ENCODE measurements around the gene CELF2. TPM values are rescaled to one million over a fixed set of nuclear protein-coding genes. Genes with fewer than 3 reads are reported as not detected.

CELF2 gene
- total RNA-seq, 4 donors from 2014 or later, result 106 to 127 (median 120) TPM

DNA sequence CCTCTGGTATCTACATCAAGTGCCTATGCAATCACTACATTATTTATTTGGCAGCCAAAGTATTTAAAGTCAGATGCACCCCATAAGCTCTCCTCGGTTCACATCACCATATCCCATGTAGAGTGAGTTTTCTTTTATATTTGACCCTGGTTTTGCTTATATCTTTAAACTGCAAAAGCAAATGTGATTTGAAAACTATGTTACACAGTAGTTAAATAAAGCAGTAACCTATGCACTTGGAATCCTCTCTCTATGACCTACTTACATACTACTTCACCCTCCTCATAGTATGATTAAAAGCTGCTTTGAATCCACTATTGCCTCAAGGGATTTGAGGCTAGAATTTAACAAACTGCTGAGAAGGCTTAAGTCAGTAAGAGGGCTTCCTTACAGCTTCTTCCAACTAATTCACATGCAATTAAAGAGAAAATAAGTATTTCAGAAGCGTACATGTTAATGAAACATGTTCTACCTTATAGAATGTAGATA lies 2.2 kb upstream of the CELF2 start:
- Histone ChIP-seq H3K27me3 (no peaks in the 10 kb centered on the region), H3K4me1 (peaks cover 0 to 62% (median 10%) of the 10 kb centered on the region in 4 donors)
- 48 to 49% methylated on average over 2 of the region's 2 CpGs for WGBS, 2 donors

DNA sequence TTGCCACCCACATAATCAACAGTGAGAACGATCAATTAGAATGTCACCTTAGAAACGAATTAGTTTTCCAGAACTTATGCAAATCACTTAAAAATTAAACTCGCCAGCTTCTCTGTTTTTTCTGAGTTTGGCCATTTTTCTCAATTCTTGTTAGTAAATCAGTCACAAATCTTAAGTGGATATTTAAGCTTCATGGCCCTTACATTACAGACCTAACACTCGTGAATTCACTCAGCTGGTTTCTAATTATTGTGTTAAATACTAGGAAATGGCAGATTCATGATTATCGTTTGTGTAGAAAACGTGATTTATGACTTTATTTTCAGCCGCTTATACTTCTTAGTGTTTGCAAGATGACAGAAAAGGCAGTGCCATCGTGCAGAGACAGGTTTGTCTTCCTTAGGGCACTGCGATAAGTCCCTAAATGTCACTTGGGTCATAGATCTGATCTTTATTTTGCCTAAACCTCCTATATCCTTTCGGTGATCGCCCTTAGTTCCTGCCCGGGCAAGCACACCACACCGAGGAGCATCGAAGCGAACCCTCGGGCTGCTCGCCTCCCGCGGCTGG lies 587 bp upstream of the CELF2 start:
- H3K4me3 ChIP-seq, result peak overlapping the region; percentile 45 to 88 (median 64)
- no peaks in the 10 kb centered on the region for H3K9me3 ChIP-seq
- H3K4me1 ChIP-seq, result peaks cover 0 to 73% (median 10%) of the 10 kb centered on the region in 4 donors
- WGBS, 2 donors, result 17 to 20% methylated on average over 19 of the region's 19 CpGs
- TF ChIP-seq, protein P1, sequence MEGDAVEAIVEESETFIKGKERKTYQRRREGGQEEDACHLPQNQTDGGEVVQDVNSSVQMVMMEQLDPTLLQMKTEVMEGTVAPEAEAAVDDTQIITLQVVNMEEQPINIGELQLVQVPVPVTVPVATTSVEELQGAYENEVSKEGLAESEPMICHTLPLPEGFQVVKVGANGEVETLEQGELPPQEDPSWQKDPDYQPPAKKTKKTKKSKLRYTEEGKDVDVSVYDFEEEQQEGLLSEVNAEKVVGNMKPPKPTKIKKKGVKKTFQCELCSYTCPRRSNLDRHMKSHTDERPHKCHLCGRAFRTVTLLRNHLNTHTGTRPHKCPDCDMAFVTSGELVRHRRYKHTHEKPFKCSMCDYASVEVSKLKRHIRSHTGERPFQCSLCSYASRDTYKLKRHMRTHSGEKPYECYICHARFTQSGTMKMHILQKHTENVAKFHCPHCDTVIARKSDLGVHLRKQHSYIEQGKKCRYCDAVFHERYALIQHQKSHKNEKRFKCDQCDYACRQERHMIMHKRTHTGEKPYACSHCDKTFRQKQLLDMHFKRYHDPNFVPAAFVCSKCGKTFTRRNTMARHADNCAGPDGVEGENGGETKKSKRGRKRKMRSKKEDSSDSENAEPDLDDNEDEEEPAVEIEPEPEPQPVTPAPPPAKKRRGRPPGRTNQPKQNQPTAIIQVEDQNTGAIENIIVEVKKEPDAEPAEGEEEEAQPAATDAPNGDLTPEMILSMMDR (IDR thresholded peaks at IDR 0.05), result no peak
- no peaks in the 10 kb centered on the region for H3K36me3 ChIP-seq
- H3K27me3 ChIP-seq, result no peaks in the 10 kb centered on the region
- H3K27ac ChIP-seq, result peak overlapping the region; percentile 83 to 98 (median 92)
- no peak for DNase-seq (ENCODE audit: low spot score in 2 of 2)

More for the DNA sequence above, 2.2 kb upstream of the CELF2 start:
- H3K9me3 ChIP-seq, result no peaks in the 10 kb centered on the region
- H3K4me3 ChIP-seq, result no peak overlapping the region
- H3K27ac ChIP-seq, result peak overlapping the region; percentile 46 to 98 (median 92)
- H3K36me3 ChIP-seq, result no peaks in the 10 kb centered on the region
- TF ChIP-seq POLR2A (IDR thresholded peaks at IDR 0.05) (no peak), EP300 (IDR thresholded peaks at IDR 0.05) (no peak)
- TF ChIP-seq, protein P1 (IDR thresholded peaks at IDR 0.05), result no peak
- DNase-seq (ENCODE audit: low spot score in 2 of 2), result no peak

DNA sequence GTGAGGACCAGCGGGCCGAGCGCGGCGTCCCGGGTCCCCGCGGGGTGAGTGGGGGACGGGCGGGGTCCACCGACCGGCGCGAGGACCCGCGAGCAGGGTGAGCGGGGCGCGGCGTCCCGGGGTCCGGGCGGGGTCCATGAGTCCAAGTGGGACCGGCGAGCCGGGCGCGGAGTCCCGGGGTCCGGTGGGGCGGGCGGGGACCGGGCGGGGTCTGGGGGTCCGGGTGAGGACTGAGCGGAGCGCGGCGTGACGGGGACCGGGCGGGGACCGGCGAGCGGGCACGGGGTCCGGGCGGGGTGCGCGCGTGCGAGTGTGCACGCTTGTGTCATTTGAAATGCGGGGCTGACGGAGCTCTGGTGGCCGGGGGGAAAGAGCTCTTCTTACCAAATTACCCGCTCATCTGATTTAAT lies 765 bp downstream of the CELF2 start:
- no peaks in the 10 kb centered on the region for H3K9me3 ChIP-seq
- peak overlapping the region; percentile 93 to 98 (median 95) for H3K27ac ChIP-seq
- H3K4me3 ChIP-seq, result peak overlapping the region; percentile 63 to 88 (median 70)
- H3K4me1 ChIP-seq, result peaks cover 0 to 73% (median 10%) of the 10 kb centered on the region in 4 donors
- no peaks in the 10 kb centered on the region for H3K27me3 ChIP-seq
- no peaks in the 10 kb centered on the region for H3K36me3 ChIP-seq
- no peak for DNase-seq (ENCODE audit: low spot score in 2 of 2)
- TF ChIP-seq EP300 (IDR thresholded peaks at IDR 0.05) (no peak), POLR2A (IDR thresholded peaks at IDR 0.05) (no peak)
- TF ChIP-seq, protein P1 (IDR thresholded peaks at IDR 0.05), result no peak
- WGBS, 2 donors, result 1 to 3% methylated on average over 39 to 52 of the region's 57 CpGs

DNA sequence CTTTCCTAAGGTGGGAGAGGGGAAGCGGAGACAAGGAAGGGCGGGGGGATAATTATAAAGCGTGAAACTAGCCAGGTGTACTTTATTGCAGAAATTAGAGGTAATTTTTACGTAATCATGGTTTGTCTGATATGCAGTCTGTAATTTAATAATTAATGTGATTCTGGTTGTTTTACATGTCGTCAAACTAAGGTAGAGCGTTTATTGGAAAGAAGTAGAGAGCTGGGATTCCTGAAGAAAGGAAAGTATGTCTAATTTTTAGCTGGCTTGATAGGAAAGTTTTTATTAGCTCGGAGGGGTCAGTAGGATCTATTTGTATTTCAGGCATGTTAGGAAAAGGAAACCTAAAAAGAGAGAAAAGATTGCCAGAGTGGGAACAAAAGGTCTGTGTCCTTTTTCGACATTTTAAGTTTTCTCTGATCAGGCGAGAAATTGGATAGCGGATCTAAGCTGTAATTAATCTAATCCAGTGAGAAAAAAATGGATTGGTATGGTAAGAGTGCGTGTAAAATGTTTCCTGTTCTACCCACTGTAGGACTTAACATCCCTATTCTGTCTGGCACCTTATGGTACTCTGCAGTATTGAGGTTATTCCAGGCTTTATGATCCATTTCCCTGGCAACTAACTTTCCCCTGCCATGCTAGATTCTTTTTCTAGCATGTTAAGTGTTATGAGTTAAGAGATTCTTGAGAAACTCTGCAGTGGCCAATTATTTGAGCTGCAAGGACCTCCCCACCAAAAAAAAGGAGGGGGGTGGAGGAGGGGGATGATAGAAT lies 1.4 kb downstream of the CELF2 start:
- peak overlapping the region; percentile 63 to 88 (median 70) for H3K4me3 ChIP-seq
- no peaks in the 10 kb centered on the region for H3K36me3 ChIP-seq
- TF ChIP-seq EP300 (IDR thresholded peaks at IDR 0.05) (peak in 1 of 2 donors; percentile 47), POLR2A (IDR thresholded peaks at IDR 0.05) (no peak)
- TF ChIP-seq, protein P1 (IDR thresholded peaks at IDR 0.05), result no peak
- H3K27me3 ChIP-seq, result no peaks in the 10 kb centered on the region
- H3K4me1 ChIP-seq, result peaks cover 0 to 69% (median 8%) of the 10 kb centered on the region in 4 donors
- peak overlapping the region; percentile 93 to 98 (median 95) for H3K27ac ChIP-seq
- no peak for DNase-seq (ENCODE audit: low spot score in 2 of 2)
- no peaks in the 10 kb centered on the region for H3K9me3 ChIP-seq
- WGBS, 2 donors, result 14 to 15% methylated on average over 11 of the region's 11 CpGs
